A673 (cell line): ENCODE measurements around the gene AAR2.

Experiments used
- EZH2 ChIP-seq: fragments of 200-600 bp; sonication (generic); IDR thresholded peaks from 2 replicates; pipeline ENCODE4 v1.6.1; 2017; ENCODE audit warnings: borderline replicate concordance, low read depth, mild to moderate bottlenecking, mixed read lengths, antibody characterized with exemption, low read length; ENCODE audit not compliant: poor library complexity, severe bottlenecking
- TF ChIP-seq, protein P1 (sequence below): fragments of 300-800, 200-600 bp; sonication (generic); conservative IDR thresholded peaks from 2 replicates; pipeline ENCODE4 v1.5.1; 2017; ENCODE audit warnings: low read depth, mild to moderate bottlenecking, antibody characterized with exemption, low read length, moderate library complexity, mixed read lengths

- TF ChIP-seq, protein P1, sequence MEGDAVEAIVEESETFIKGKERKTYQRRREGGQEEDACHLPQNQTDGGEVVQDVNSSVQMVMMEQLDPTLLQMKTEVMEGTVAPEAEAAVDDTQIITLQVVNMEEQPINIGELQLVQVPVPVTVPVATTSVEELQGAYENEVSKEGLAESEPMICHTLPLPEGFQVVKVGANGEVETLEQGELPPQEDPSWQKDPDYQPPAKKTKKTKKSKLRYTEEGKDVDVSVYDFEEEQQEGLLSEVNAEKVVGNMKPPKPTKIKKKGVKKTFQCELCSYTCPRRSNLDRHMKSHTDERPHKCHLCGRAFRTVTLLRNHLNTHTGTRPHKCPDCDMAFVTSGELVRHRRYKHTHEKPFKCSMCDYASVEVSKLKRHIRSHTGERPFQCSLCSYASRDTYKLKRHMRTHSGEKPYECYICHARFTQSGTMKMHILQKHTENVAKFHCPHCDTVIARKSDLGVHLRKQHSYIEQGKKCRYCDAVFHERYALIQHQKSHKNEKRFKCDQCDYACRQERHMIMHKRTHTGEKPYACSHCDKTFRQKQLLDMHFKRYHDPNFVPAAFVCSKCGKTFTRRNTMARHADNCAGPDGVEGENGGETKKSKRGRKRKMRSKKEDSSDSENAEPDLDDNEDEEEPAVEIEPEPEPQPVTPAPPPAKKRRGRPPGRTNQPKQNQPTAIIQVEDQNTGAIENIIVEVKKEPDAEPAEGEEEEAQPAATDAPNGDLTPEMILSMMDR, result no peak
- TF ChIP-seq EZH2, result no peak
Observed at GRCh38 chr20:36206641-36207040, 29.6 kb upstream of the AAR2 start.
